Mesodermal cell (in vitro differentiated cells): Measurements from ENCODE around the gene MARCKS.

ENCODE experiments used
- H3K27ac ChIP-seq: 2 replicates; pipeline ENCODE4 v1.7.0; 2013; ENCODE audit warnings: mild to moderate bottlenecking, low read depth, low read length, moderate library complexity; ENCODE audit not compliant: severe bottlenecking
- H3K36me3 ChIP-seq: 2 replicates; pipeline ENCODE4 v1.7.1; 2013; ENCODE audit warnings: mild to moderate bottlenecking, low read length, moderate library complexity; ENCODE audit not compliant: control insufficient read depth, insufficient read depth
- H3K4me1 ChIP-seq: one replicate; pipeline ENCODE4 v1.7.1; 2013; ENCODE audit warnings: mild to moderate bottlenecking, low read length; ENCODE audit not compliant: insufficient read depth, control insufficient read depth, poor library complexity, severe bottlenecking
- H3K4me3 ChIP-seq: 2 replicates; pipeline ENCODE4 v1.7.0; 2013; ENCODE audit warnings: low read length, control low read depth, mild to moderate bottlenecking; ENCODE audit not compliant: insufficient read depth, poor library complexity, severe bottlenecking; ENCODE audit errors: extremely low read depth
- H3K9me3 ChIP-seq: 2 replicates; pipeline ENCODE4 v1.7.1; 2013; ENCODE audit warnings: mild to moderate bottlenecking, low read length, moderate library complexity; ENCODE audit not compliant: control insufficient read depth
- WGBS, 2 experiments: methylation state at CpG; one replicate each; pipeline ENCODE4 v1.1.5; 2013; ENCODE audit warnings: missing lambda C conversion rate in 2 of 2; ENCODE audit not compliant: insufficient coverage in 2 of 2; 5-methylcytosine and 5-hydroxymethylcytosine counted together

Gene MARCKS

DNA sequence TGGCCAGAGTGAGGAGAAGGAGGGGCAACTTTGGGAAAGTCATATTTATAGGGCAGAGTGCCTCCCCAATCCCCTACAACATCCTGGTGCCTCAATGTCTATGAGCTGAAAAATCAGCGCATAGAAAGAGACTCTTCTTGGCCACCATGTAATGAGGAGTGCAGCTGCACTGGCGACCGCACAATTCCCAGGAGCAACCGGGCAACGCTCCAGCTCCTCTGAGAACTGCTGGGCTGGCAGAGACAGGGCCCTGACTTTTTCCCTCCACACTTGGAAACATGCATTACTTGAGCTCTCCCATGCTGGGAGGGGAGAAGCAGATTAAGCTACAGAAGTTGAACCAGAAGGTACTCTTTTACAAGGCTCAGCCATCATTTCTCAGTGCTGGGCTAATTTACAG lies 31.4 kb upstream of the MARCKS start:
- Histone ChIP-seq H3K4me3 (no peak overlapping the region), H3K27ac (no peak overlapping the region), H3K36me3 (no peaks in the 10 kb centered on the region), H3K4me1 (no peaks in the 10 kb centered on the region), H3K9me3 (no peaks in the 10 kb centered on the region)
- WGBS, 2 experiments: 92 to 96% methylated on average over 5 of the region's 5 CpGs

DNA sequence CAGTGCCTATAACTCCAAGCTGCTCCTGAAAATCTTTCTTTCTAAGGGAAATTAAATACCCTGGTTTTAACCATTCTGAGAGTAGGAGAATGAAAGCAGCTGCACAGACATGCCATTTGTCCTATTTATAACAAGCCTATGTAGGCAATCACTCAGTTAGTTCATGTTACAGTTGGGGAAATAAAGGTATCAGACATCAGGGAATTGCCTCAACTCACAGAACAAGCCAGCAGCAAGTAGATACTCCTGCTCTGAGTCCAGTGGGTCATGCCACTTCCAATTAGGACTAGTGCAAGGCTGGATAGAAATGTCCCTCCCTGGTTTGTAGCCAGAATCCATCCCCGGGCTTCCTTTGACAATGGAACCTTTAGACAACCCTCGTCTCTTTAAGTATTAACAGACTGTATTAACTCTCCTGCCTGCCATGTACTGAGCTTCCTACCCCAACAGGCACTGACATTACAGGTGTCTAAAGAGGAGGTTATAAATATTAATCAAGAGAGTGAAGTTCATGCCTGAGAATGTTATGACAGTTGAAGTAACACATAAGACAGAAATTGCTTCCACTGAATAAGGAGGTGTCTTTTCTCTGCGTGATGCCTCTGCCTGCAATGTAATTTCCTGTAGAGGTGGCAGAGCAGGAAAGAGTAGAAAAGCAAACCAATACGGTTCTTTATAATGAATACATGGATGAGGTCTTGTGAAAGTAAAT lies 28.0 kb upstream of the MARCKS start:
- H3K27ac ChIP-seq: no peak overlapping the region
- H3K4me3 ChIP-seq: no peak overlapping the region
- H3K9me3 ChIP-seq: no peaks in the 10 kb centered on the region
- 94 to 100% methylated on average over 1 to 2 of the region's 4 CpGs for WGBS, 2 experiments
- H3K36me3 ChIP-seq: no peaks in the 10 kb centered on the region
- no peaks in the 10 kb centered on the region for H3K4me1 ChIP-seq

DNA sequence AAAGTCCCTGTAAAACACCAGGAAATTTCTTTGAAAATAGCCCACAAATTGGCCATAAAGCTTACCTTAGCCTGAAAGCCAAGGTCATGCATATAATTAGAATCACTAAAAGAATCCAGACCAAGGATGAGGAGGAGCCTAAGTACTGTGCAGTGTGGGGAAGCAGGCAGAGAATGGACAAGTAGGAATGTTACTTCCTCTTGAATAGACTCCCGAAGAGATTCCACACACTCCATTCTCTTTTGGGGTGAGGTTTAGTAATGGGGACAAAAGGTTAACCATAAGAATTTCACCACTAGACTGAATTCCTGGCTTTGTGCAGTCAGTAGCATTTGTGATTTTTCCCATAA lies 27.5 kb upstream of the MARCKS start:
- H3K27ac ChIP-seq: no peak overlapping the region
- H3K36me3 ChIP-seq: no peaks in the 10 kb centered on the region
- no peak overlapping the region for H3K4me3 ChIP-seq
- H3K4me1 ChIP-seq: no peaks in the 10 kb centered on the region
- no CpG with 5 or more reads among the region's 1 CpG for WGBS, 2 experiments
- no peaks in the 10 kb centered on the region for H3K9me3 ChIP-seq

DNA sequence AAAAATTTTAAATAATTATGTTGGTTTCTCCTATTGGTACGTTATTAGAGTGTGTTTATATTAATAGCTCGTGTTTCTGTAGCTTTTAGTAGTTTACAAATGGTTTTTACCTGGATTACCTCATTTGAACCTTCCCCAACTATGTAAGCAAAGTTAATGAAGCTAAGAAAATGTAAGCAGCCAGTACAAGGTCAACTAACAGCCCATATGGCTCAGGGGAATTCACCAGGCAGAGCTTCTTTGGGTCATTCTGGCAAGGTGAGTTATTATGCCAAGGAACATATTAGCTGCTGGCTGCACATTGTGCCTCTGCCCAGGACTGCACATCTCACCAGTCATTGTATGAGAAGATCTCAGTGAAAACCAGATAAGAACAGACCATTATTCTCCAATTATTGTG lies 27.0 kb upstream of the MARCKS start:
- no peaks in the 10 kb centered on the region for H3K36me3 ChIP-seq
- no peaks in the 10 kb centered on the region for H3K4me1 ChIP-seq
- no peak overlapping the region for H3K4me3 ChIP-seq
- WGBS, 2 experiments: no CpG with 5 or more reads among the region's 2 CpGs
- H3K9me3 ChIP-seq: no peaks in the 10 kb centered on the region
- no peak overlapping the region for H3K27ac ChIP-seq

DNA sequence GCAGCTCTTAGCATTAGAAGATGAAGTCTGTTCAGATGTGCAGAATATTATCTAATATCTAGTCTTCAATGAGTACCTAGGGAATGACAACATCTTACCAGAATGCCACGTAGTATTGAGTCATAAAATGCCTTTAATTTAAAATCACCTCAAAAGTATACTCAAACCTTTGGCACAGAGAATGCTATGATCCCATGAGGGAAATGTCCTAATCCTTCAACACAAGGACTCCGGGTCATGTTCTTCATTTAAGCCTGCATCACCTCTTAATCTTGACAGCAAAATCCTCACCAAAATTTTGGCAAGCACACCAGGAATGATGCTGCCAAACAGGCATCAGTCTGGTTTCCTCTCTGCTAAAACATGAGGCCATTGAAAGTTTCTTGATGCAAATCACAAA lies 23.6 kb upstream of the MARCKS start:
- H3K36me3 ChIP-seq: no peaks in the 10 kb centered on the region
- 100% methylated on average over 1 of the region's 2 CpGs; no CpG with 5 or more reads in 1 of the 2 experiments for WGBS, 2 experiments

DNA sequence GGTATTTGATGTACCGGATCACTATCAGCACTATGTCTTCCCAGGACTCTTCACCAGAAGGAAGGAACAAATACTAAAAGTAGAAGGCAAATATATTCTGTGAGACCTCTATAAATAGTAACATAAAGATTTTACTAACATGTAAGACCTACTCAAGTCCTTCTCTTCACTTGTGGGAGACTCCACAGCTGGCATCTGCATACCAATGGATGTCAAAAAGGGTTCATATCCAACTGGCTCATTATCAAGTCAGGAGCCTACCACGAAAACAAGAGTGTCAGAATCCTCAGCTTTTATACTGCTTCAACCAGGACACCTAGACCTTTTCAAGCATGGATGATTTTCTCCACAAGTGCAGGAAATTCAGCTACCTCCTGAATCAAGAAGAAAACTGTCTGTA lies 20.0 kb upstream of the MARCKS start:
- Histone ChIP-seq H3K4me1 (peaks cover 2% of the 10 kb centered on the region), H3K4me3 (no peak overlapping the region), H3K27ac (no peak overlapping the region), H3K36me3 (no peaks in the 10 kb centered on the region), H3K9me3 (no peaks in the 10 kb centered on the region)
- 64 to 82% methylated on average over 1 of the region's 2 CpGs for WGBS, 2 experiments

More for the DNA sequence above, 23.6 kb upstream of the MARCKS start:
- no peak overlapping the region for H3K4me3 ChIP-seq
- no peak overlapping the region for H3K27ac ChIP-seq
- H3K4me1 ChIP-seq: no peaks in the 10 kb centered on the region
- H3K9me3 ChIP-seq: no peaks in the 10 kb centered on the region

DNA sequence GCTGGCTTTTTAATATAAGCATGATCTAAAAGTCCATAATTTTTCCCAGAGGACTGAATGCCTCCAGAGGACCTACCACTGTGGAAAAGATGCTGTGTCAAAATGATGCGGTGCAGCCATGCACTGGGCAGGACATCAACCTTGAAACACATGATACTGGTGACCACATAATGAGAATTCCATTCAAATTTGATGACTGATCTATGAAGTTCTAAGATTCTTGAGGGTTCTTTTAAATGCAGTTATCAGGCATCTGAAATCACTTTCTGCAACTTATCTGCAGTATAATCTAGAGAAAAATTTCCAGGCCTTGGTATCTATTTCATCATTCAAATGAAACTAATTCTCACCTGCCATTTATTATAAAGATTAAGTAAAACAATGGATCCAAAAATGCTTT lies 15.0 kb upstream of the MARCKS start:
- WGBS, 2 experiments: 100% methylated on average over 1 of the region's 1 CpG
- Histone ChIP-seq H3K4me3 (no peak overlapping the region), H3K4me1 (peaks cover 20% of the 10 kb centered on the region), H3K9me3 (no peaks in the 10 kb centered on the region), H3K27ac (no peak overlapping the region), H3K36me3 (no peaks in the 10 kb centered on the region)

DNA sequence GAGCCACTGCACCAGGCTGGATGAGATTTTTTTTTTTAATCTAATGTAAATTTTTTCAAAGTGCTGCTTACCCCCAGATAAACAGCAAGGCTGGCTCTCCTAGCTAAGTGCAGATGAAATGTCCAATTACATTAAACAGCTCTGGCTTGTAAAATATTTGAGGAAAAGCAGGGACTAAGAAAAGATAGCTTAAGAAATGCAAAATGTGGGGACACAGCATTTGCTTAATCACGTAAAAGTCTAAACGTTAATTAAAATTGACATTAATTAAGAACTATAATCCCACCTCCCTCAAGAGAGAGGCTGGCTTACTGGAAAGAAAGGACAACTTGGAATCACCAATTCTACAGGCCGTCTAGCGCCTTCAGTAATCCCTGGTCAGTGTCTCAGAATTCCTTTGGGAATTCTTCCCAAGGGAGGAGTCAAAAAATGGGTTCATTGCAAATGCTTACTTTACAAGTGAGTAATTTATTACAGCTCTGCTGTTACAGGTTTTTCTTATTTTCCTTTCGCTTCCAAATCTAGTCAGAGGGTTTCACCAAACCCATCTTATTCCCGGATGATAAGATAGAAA lies 13.6 kb upstream of the MARCKS start:
- Histone ChIP-seq H3K36me3 (no peaks in the 10 kb centered on the region), H3K4me1 (peaks cover 28% of the 10 kb centered on the region), H3K9me3 (no peaks in the 10 kb centered on the region), H3K4me3 (no peak overlapping the region), H3K27ac (peak overlapping the region; percentile 47)
- 86 to 93% methylated on average over 4 of the region's 6 CpGs for WGBS, 2 experiments

DNA sequence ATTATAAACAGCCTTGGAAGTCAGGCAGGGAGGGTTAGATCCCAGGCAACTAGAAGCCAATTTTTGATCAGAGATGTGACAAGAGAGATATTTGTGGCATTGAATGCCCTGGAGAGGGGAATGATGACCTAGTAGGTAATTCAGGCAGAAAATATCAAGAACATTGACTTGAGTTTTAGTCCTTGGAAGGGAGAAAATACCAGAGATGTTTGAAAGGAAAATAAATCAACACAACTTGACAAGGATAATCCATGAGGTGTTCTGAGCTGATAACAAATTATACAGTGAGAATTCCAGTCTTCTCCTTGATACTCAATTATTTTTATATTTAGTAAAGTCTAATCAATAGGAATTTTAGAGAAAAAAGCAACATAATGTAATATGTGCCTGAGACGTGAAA lies 10.6 kb upstream of the MARCKS start:
- 100% methylated on average over 1 of the region's 1 CpG; no CpG with 5 or more reads in 1 of the 2 experiments for WGBS, 2 experiments
- Histone ChIP-seq H3K4me1 (peaks cover 28% of the 10 kb centered on the region), H3K27ac (peak overlapping the region; percentile 83), H3K36me3 (no peaks in the 10 kb centered on the region), H3K4me3 (no peak overlapping the region), H3K9me3 (no peaks in the 10 kb centered on the region)

DNA sequence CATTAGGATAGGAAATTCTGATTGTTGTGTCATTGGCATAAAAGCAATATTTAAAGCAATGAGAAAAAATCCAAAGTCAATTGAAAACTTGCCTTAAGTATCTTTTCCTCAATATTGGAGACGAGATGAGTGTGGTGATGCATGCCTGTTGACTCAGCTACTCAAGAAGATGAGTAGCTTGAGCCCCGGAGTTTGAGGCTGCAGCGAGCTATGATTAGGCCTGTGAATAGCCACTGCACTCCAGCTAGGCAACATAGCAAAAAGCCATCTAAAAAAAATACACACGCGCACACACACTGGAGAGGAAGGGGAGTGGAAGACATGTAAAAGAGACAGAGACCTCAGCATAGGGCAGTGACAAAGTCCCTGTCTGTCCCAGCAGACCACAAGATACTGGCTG lies 9.7 kb upstream of the MARCKS start:
- Histone ChIP-seq H3K27ac (no peak overlapping the region), H3K4me1 (peaks cover 24% of the 10 kb centered on the region), H3K36me3 (no peaks in the 10 kb centered on the region), H3K9me3 (no peaks in the 10 kb centered on the region), H3K4me3 (no peak overlapping the region)
- WGBS, 2 experiments: 74 to 100% methylated on average over 4 of the region's 5 CpGs

DNA sequence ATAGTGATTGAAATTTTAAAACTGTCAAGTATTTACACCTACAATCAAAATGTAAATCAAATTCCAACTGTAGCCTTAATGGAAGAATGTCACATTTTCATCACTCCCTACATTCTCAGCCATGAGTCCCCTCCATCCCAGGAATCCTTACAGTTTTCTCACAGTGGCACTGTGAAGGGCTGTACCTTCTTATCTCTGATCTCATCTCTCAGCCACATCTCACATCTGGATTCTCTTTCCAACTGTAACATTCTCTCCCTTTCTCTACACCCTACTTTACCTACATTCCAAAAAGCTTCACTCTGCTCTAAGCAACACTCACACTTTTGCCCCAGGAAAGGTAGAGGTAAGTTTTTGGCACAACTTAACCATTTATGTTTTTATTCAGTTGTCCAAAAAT lies 8.9 kb upstream of the MARCKS start:
- no peaks in the 10 kb centered on the region for H3K9me3 ChIP-seq
- no peak overlapping the region for H3K27ac ChIP-seq
- H3K4me1 ChIP-seq: peaks cover 23% of the 10 kb centered on the region
- no peak overlapping the region for H3K4me3 ChIP-seq
- H3K36me3 ChIP-seq: no peaks in the 10 kb centered on the region
